ENCODE measurements around the gene FBXO17.
"Not testable (repeated sequence)": the region's sequence is repeated elsewhere in the genome, so short reads cannot be mapped to it uniquely, and the experiment has no call there.

Gene FBXO17

DNA sequence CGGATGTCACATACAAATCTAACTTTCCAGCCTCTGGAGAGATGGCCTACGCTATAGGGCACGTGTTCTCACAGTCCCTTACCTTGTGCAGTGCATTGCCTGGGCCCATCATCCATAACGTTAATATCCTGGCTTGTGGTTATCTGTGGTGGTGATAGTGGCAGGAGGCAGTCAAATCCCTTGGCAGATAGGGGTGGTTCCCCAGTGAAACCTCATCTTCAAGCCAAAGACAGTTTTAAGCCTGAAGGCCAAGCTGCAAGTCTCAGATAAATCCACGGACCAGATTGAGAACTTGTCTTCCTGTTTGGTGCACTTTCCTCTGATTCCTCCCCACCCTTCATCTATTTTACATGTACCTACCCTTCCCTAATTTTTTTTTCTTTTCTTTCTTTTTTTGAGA, 4.3 kb upstream of the FBXO17 start:
- peak; percentile 63 for DNase-seq

DNA sequence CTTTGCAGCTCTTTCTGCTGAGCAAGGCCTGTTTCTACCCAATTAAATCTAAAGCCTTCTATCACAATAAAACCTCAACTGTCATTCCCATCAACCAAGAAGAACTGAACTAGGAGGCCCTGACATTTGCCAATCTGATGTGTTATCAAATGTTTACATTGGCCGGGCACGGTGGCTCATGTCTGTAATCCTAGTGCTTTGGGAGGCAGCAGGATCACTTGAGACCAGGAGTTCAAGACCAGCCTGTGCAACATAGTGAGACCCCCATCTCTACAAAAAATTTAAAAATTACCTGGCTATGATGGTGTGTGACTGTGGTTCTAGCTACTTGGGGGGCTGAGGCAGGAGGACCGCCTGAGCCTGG, 2.8 kb upstream of the FBXO17 start:
- no peak for DNase-seq

DNA sequence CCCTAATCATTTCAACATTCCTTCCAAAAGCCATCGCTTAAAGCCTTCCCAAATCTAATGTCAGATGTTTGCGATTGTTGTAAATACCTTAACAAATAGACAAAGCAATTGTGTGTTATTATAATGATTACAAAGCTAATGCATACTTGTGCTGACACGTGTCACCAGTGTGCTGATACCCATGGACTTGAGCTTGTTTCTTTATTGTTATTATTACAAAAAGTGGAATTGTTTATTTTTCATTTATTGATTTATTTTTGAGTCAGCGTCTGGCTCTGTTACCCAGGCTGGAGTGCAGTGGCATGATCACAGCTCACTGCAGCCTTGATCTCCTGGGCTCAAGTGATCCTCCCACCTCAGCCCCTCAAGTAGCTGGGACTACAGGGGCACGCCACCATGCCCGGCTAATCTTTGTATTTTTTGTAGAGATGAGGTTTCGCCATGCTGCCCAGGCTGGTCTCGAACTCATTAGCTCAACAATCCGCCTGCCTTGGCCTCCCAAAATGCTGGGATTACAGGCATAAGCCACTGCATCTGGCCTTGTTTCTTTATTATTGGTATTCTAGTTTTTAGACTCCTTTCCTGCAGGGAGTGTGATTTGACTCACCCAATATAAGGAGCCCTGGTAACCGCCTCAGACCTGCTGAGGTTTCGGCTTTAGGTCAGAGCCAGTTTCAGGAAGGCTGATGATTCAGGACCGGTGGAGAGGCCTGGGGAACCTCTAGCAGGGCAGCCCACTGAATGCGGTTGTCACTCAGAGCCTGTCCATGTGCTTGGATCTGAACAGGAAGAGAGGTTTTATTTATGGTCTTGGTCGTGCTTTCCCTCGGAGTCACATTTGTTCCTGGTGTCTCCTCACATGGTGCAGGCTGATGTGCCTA, 2.1 kb upstream of the FBXO17 start:
- DNase-seq: no peak

DNA sequence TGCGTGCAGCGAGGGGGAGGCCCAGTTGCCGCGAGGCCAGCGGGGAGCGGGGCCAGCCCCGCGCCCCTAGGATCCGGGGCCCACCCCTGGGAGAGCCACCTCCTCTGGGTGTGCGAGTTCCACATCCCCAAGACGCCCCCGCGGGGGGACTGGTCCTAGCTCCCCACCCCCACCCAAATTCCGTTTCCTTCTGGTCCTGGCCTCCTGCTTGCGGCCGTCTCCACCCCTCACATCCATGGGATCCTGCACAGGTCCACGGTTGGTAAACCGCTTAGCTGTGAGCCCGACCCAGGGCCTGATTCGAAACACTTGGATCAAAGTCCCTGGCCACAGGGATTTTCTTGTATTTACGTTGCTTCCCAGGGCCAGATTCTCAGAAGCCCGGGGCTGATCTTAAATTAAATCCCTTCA, 324 bp upstream of the FBXO17 start:
- no peak for DNase-seq

DNA sequence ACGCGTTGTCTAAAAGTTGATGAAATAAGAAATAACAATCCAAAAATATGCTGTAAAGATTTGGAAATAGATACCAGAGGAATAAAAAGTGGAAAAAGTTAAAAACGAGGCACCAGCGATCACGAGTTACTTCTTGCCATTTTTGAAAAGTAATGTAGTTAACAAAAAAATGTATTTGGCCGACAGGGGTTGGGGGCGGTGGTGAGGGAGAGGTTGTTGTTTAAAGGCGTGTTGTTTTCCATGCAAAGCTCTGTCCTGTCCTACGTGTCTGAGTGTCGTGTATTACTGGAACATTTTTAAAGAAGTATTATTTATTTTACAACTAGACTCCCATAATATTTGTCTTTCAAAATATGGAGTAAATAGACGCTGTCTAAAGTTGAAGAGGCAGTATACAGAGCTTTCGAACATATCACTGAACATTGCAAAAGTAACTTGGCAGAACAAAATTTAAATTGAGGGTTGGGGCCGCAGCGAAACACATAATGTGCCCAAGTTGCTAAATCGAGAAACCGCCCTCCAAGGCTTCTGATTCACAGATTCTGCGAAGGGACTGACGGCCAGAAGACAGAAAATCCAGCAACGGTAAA, 823 bp downstream of the FBXO17 start:
- no peak for DNase-seq

DNA sequence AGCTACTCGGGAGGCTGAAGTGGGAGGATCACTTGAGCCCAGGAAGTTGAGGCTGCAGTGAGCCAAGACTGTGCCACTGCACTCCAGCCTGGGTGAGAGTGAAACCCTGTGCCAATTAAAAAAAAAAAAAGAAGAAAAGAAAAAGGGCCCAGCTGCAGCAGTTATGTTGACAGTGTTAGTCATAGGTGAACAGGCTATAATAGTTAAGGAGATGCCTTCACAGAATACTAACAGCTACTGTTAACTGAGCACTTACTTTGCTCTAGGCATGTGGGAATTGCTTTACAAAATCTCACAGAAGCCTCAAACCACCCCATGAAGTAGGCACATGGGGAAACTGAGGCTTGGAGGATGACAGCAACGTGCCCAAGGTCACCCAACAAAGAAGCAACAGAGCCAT, 3.9 kb downstream of the FBXO17 start:
- no peak for DNase-seq

DNA sequence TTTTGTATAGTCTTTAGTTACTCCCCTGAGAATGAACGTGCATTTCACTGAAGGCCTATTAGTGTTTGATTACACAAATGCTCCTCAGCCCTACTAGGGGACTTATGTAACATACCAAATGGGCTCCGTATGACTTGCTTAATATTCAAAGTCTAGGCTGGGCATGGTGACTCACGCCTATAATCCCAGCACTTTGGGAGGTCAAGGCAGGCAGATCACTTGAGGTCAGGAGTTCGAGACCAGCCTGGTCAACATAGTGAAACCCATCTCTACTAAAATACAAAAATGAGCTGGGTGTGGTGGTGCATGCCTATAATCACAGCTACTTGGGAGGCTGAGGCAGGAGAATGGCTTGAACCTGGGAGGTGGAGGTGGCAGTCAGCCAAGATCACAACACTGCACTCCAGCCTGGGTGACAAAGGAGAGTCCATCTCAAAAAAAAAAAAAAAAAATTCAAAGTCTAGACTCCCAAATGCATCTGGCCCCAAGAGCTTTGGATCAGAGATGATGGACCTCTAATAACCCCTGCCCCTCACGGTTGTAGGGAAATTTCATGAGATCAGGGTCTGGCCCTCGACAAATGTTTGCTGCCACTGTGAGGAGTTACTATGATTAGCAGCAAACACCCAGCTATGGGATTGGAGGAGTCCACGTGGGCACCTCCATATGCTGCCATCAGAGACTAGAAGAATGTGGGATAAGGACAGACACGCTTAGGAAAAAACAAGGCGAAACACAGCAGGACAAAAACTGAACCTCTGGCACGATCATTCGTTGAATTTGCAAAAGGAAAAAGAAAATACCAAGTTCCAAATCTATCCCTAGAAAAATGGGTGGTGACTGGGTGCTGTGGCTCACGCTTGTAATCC, 4.6 kb downstream of the FBXO17 start:
- DNase-seq: no peak

DNA sequence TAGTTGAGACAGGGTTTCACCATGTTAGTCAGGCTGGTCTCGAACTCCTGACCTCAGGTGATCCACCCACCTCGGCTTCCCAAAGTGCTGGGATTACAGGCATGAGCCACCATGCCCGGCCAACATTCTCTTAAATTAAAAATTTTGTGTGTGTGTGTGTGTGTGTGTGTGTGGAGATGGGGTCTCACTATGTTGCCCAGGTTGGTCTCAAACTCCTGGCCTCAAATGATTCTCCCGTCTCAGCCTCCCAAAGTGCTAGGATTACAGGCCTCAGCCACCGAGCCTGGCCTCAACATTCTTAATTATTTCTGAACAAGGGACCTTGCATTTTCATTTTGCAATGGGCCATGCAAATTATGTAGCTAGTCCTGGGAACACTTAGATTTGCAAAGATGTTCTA, 9.4 kb downstream of the FBXO17 start:
- not testable (repeated sequence) for DNase-seq

DNA sequence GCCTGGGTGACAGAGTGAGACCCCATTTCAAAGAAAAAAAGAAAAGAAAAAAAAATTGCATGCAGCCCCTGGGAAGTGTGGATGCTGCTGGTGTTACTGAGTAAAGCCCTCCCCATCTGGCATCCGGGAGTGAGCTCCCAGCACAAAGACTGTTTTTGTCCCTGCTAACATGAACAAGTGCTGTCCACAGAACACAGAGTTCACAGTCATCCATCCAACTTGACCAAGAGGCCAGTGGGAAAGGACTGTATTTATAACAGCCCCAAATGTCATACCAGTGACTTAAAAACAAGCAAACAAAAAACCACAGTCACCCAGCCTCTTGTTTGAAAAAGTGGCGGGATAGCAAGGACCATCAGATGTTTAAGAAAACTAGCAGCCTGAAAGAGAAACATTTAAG, 10.8 kb downstream of the FBXO17 start:
- DNase-seq: no peak

DNA sequence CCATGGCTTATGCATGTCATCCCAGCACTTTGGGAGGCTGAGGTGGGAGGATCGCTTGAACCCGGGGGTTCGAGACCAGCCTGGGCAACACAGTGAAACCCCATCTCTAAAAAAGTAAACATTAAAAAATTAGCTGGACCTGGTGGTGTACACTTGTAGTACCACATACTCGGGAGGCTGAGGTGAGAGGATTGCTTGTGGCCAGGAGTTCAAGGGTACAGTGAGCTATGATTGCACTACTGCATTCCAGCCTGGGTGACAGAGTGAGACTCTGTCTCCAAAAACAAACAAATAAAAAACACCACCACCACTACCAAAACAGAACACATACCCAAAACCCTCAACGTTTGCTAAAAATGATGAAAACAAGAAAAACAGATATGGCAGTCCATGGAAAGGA, 15.9 kb downstream of the FBXO17 start:
- no peak for DNase-seq

DNA sequence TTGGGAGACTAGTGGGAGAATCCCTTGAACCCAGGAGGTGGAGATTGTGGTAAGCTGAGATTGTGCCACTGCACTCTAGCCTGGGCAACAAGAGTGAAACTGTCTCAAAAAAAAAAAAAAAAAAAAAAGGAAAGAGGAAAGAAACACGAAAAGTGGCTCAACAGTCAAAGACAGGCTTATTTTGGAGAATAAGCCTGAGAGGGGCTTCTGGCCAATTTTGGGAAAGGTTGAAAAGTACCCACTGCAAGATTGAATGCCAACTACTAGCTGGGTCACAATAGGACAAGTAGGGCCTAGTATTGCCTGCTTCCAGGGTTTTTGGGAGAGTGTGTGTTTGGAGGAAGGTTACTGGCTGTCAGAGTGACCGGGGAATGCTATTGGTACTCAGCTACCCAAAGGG, 17.2 kb downstream of the FBXO17 start:
- DNase-seq: no peak

DNA sequence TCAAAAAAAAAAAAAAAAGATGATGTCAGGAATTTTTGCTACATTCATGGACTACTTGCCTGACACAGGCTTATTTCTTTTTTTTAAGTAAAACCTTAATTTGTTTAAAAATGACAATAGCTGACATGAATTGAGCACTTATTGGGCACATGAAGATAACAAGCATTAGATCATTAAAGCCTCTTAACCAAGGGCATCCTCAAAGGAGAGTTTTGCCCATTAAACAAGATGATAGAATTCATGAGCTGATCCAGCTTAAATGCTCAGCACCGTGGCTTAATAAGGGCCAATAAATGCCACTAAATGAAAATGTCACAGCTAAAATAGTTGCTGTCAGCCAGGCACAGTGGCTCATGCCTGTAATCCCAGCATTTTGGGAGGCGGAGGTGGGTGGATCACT, 19.3 kb downstream of the FBXO17 start:
- no peak for DNase-seq

DNA sequence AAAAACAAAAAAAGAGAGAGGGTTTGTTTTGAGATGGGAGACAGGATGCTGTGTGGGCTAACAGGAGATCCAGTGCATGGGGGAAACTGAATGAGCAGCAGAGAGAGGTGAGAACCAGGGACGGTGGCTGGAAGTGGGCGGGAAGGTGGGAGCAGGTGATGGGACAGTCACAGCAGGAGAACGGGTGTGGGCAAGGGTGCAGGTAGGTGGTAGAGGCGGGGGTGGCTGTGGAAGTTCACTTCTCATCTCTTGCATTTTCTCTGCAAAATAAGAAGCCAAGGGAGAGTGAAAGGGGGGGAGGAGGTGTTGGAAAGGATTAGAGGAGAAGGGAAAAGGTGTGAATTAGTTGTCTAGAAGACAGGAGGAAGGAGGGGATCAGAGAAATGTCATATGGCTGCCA, 21.9 kb downstream of the FBXO17 start:
- DNase-seq: no peak

DNA sequence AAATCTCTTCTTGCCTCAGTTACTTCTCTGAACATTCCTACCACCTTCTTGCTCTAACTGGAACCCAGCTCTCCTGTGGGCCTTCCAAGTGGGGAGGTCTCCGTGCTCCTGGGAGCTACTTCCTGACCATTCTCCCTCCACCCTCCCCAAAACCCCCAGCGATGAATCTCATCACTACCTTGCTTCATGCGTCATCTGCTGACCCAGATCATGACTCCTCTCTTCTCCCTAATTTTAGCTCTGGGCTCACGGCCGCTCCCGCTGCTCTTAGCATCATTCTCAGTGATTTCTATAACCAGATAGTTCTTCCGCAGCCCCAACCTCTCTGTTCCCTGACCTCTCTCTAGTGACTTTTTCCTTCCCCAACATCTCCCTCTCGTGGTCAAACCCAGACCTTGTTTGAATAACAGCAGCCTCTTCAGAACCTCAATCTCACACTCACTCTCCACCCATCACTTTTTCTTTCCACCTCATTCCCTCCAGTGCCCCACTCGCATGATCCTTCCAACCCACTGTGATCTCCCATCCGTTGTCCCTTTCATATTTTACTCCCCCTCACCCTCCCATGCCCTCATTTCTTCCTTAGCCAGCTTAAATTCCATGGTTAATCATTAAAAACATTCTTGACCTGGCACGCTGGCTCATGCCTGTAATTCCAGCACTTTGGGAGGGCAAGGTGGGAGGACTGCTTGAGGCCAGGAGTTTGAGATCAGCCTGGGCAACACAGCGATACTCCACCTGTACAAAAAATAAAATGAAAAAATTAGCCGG, 23.0 kb downstream of the FBXO17 start:
- DNase-seq: peak; percentile 88

DNA sequence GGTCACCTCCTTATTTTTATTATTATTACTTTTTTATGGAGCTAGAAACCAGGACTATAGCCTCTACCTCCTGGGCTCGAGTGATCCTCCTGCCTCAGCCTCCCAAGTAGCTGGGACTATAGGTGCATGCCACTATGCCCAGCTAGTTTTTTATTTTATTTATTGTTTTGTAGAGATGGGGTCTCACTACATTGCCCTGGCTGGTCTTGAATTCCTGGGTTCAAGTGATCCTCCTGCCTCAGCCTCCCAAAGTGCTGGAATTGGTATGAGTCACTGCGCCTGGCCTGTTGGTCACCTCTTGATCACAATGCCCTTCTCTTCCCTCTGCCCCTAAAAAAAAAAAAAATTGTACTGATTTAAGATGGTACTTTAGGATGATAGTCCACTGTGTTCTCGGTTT, 24.4 kb downstream of the FBXO17 start:
- DNase-seq: no peak

DNA sequence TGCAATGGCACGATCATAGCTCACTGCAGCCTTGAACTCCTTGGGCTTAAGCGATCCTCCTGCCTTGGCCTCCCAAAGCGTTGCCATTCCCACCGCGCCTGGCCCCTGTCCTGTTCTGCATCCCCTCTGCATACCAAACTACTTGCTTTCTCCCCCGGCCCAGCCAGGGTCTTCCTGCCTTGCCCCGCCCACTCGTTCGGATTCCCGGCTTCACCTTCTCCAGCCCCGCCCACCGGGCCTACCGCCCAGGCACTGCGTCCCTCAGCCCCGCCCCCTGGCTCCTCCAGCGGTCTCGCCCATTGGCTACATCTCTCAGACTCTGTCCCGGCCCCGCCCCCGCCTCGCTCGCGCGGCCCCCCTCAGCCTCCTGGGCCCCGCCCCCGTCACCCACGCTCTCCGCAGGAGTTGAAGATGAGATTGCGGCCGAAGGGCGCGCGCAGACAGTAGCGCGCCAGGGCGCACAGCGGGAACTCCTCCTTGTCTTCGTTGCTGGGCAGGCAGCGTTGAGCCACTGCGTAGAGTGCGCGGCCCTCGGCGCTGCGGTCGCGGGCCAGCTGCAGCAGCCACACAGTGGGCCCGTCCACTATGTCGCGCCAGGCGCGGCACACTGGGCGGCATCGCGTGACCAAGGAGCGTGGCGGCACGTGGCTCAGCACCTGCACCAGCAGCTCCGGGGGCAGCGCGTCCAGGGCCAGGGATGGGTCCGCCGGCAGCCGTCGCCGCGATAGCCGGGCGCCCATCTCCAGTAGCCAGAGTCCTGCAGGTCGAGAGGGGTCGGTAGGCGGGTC, 25.8 kb downstream of the FBXO17 start:
- DNase-seq: peak; percentile 95

DNA sequence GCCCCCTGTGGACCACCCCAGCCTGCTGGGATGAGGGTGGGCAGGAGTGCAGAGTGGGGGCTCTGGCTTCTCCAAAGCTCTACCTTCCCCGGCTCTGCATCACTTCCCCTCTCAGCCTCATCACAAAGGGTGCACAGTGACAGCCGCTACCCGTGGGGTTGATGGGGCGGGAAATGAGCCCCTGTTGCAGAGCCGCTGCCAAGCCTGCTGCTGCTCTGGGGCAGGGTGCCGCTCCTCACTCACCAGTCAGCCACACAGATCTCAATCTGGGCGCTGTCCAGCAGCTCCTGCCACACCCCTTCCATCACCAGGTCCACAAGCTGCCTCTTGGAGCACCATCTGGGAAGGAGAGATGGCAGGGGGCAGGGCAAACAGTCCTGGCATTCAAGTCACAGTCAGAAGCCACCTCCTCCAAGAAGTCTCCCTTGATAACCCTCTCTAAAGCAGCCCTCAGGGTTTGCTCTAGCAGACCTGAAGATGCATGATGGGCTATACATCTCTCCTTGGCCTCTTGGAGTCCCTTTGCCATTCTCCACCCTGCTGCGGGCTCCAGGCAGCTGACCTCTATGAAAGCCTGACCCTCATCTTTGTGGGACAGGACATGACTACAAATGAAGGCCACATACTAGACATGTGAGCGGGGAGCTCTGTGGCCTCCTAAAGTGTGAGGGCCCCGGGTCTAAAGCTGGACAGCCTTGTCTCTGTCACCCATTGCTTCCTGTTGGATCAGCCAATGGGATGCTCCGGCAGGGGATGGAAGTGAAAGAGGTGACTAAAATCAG, 29.1 kb downstream of the FBXO17 start:
- peak; percentile 22 for DNase-seq

DNA sequence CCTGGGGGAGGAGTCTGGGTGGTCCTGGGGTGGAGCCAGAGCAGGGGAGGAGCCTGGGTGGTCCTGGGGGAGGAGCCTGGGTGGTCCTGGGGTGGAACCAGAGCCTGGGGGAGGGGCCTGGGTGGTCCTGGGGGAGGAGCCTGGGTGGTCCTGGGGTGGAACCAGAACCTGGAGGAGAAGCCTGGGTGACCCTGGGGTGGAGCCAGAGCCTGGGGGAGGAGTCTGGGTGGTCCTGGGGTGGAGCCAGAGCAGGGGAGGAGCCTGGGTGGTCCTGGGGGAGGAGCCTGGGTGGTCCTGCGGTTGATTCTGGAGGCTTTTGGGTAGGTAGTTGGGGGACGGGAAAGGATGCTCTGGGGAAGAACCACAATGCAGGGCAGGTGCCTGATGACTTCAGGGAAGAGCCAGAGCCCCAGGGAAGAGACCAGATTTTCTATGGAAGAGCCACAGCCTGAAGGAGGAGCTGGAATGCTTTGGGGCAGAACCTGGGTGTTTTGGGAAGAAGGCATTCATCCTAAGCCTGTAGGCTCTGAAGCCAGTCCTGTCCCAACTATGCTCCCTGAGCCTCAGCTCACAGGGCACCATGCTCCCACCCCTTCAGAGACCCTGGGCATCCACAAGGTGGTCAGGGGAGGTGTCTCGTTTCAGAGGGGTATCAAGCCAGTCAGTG, 29.8 kb downstream of the FBXO17 start:
- no peak for DNase-seq

DNA sequence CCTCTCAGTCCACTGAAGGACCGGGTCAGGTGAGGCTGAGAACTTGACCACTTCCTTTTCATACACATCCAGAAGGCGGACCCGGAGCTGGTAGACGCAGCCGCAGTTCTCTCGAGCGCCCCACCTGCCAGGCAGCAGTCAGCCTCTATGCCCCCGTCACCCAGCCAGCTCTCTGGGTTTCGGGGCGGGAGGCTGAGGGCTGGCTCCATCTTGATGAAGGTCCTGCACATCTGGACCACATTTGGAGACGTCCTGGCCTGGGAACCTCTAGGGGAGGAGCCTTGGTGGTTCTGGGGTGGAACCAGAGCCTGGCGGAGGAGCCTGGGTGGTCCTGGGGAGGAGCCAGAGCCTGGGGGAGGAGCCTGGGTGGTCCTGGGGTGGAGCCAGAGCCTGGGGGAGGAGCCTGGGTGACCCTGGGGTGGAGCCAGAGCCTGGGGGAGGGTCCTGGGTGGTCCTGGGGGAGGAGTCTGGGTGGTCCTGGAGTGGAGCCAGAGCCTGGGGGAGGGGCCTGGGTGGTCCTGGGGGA, 30.5 kb downstream of the FBXO17 start:
- DNase-seq: no peak

DNA sequence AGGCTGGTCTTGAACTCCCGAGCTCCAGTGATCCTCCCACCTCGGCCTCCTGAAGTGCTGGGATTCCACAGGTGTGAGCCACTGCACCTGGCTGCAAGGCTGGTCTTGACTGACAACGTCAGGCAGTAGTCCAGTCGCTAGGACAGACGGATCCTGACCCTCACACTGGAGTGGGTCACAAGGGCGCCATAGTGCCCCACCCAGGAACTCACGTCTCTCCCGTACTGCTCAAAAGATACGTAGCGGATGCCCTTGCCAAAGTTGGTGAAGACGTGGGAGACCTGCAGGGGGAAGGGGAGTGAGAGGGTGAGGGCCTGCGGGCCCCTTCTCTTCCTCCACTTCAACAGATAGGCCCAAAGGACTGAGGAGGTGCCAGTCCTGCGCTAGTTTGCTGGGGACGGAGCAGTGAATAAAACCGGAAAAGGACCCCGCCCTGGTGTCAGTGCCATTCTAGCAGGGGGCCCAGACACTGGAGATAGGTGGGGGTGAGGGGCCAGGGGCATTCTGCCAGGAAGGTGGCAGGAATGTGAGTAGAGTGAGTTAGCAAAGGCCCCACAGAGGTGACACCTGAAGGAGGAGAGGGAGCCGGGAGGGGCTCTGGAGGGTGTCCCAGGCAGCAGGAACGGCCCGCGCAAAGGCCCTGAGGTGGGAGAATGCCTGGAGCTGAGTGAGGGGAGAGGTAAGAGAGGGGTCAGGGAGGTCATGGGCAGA, 32.9 kb downstream of the FBXO17 start:
- no peak for DNase-seq

Measured in hematopoietic multipotent progenitor cell treated with erythropoietin and hydrocortisone succinate and interleukin-3 and kit ligand, for 4 days (in vitro differentiated cells).